Measurements from ENCODE around the gene SENP8.
"Not testable (repeated sequence)": the region's sequence is repeated elsewhere in the genome, so short reads cannot be mapped to it uniquely, and the experiment has no call there.

The SENP8 gene

DNA sequence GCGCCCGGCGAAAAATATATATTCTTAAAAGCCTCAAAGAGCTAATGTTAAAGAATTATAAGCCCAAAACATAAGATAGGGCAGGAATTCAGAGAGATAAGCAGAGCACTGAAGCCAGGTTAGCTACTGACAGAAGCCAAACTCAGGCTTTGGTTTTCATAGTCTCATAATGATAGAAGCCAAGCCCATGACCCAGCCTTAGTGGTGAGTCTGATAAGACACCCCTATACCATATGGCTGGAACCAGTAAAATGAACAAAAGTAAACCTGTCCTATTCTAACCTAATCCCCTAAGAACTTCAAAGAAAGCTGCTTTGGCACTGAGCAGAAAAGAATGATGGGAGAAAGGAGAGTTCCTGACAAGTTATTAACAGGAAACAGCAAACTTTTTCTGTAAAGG, 26.2 kb upstream of the SENP8 start:
- DNase-seq (ENCODE audit: extremely low read depth, insufficient read length) = no peak
- H3K36me3 ChIP-seq (ENCODE audit: control insufficient read depth, insufficient read depth, low read length) = peaks cover 1% of the 10 kb centered on the region; the same call in 1 of the 2 replicates
- TF ChIP-seq, protein P1, sequence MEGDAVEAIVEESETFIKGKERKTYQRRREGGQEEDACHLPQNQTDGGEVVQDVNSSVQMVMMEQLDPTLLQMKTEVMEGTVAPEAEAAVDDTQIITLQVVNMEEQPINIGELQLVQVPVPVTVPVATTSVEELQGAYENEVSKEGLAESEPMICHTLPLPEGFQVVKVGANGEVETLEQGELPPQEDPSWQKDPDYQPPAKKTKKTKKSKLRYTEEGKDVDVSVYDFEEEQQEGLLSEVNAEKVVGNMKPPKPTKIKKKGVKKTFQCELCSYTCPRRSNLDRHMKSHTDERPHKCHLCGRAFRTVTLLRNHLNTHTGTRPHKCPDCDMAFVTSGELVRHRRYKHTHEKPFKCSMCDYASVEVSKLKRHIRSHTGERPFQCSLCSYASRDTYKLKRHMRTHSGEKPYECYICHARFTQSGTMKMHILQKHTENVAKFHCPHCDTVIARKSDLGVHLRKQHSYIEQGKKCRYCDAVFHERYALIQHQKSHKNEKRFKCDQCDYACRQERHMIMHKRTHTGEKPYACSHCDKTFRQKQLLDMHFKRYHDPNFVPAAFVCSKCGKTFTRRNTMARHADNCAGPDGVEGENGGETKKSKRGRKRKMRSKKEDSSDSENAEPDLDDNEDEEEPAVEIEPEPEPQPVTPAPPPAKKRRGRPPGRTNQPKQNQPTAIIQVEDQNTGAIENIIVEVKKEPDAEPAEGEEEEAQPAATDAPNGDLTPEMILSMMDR (IDR thresholded peaks at IDR 0.05; ENCODE audit: insufficient read depth, low read length, poor library complexity, severe bottlenecking) = no peak
- no peaks in the 10 kb centered on the region for H3K27me3 ChIP-seq (replicated peaks; ENCODE audit: control insufficient read depth, insufficient read depth, low read length)
- no peak overlapping the region for H3K4me3 ChIP-seq (replicated peaks; ENCODE audit: low read depth, low read length)

DNA sequence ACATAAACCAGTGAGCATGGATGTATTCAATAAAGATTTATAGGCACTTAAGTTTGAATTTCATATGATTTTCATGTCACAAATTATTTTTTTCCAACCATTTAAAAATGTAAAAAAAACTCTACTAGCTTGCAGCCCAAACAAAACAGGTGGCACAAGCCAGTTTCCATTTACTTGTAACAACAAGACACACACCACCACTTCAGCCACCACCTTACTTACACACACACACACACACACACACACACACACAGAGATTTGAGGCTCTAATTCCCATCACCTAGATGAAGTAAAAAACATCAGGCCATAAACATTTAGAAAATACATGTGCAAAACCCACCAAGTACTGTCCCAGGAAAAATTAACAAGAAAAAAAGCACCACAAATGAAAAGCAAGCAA, 25.5 kb upstream of the SENP8 start:
- no peaks in the 10 kb centered on the region for H3K36me3 ChIP-seq (ENCODE audit: control insufficient read depth, insufficient read depth, low read length)
- H3K27me3 ChIP-seq (replicated peaks; ENCODE audit: control insufficient read depth, insufficient read depth, low read length) = no peaks in the 10 kb centered on the region
- TF ChIP-seq, protein P1 (IDR thresholded peaks at IDR 0.05; ENCODE audit: insufficient read depth, low read length, poor library complexity, severe bottlenecking) = no peak
- DNase-seq (ENCODE audit: extremely low read depth, insufficient read length) = no peak
- no peak overlapping the region for H3K4me3 ChIP-seq (replicated peaks; ENCODE audit: low read depth, low read length)

DNA sequence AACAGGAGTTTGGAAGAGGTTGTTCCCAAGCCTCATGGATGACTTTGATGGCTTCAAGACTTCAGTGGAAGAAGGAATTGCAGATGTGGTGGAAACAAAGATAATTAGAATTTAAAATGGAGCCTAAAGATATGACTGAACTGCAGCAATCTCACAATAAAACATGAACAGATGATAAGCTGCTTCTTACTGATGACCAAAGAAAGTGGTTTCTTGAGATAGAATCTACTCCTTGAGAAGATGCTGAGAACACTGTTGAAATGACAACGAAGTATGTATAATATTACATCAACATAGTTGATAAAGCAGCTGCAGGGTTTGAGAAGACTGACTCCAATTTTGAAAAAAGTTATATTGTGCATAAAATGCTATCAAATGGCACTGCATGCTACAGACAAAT, 21.4 kb upstream of the SENP8 start:
- H3K36me3 ChIP-seq (ENCODE audit: control insufficient read depth, insufficient read depth, low read length) = no peaks in the 10 kb centered on the region
- TF ChIP-seq, protein P1 (IDR thresholded peaks at IDR 0.05; ENCODE audit: insufficient read depth, low read length, poor library complexity, severe bottlenecking) = no peak
- H3K27me3 ChIP-seq (replicated peaks; ENCODE audit: control insufficient read depth, insufficient read depth, low read length) = no peaks in the 10 kb centered on the region
- no peak for DNase-seq (ENCODE audit: extremely low read depth, insufficient read length)
- H3K4me3 ChIP-seq (replicated peaks; ENCODE audit: low read depth, low read length) = no peak overlapping the region

DNA sequence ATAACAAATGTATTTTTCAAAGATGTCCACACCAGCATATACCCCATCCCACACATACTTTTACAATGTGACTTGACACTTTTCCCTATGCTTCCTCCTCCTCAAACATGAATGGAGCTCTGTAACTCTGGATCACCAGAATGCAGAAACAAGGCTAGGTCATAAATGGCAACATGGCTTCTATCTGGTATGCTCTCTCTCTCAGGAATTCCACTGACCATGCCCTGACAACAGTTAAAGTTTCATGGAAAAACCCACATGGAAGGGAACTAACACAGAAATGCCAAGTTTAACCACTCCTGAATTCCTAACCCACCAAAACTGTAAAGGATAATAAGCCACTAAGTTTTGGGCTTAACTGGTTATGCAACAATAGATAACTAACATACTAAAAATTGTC, 20.2 kb upstream of the SENP8 start:
- Histone ChIP-seq H3K27me3 (replicated peaks; ENCODE audit: control insufficient read depth, insufficient read depth, low read length) (no peaks in the 10 kb centered on the region), H3K4me3 (replicated peaks; ENCODE audit: low read depth, low read length) (no peak overlapping the region), H3K36me3 (ENCODE audit: control insufficient read depth, insufficient read depth, low read length) (no peaks in the 10 kb centered on the region)
- TF ChIP-seq, protein P1 (IDR thresholded peaks at IDR 0.05; ENCODE audit: insufficient read depth, low read length, poor library complexity, severe bottlenecking) = no peak
- DNase-seq (ENCODE audit: extremely low read depth, insufficient read length) = no peak

DNA sequence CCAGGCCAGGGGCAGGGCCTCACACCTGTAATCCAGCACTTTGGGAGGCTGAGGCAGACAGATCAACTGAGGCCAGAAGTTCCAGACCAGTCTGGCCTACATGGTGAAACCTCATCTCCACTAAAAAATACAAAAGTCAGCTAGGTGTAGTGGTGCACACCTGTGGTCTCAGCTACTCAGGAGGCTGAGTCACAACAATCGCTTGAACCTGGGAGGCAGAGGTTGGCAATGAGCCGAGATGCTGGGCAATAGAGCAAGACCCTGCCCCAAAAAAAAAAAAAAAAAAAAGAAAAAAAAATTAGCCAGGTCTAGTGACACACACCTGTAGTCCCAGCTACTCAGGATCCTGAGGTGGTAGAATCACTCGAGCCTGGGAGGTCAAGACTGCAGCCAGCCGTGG, 19.0 kb upstream of the SENP8 start:
- no peak for DNase-seq (ENCODE audit: extremely low read depth, insufficient read length)
- Histone ChIP-seq H3K27me3 (replicated peaks; ENCODE audit: control insufficient read depth, insufficient read depth, low read length) (no peaks in the 10 kb centered on the region), H3K36me3 (ENCODE audit: control insufficient read depth, insufficient read depth, low read length) (no peaks in the 10 kb centered on the region), H3K4me3 (replicated peaks; ENCODE audit: low read depth, low read length) (no peak overlapping the region)
- TF ChIP-seq, protein P1 (IDR thresholded peaks at IDR 0.05; ENCODE audit: insufficient read depth, low read length, poor library complexity, severe bottlenecking) = no peak

DNA sequence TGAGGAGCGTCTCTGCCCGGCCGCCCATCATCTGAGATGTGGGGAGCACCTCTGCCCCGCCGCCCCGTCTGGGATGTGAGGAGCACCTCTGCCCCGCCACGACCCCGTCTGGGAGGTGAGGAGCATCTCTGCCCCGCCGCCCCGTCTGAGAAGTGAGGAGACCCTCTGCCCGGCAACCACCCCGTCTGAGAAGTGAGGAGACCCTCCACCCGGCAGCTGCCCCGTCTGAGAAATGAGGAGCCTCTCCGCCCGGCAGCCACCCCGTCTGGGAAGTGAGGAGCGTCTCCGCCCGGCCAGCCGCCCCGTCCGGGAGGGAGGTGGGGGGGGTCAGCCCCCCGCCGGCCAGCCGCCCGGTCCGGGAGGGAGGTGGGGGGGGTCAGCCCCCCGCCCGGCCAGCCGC, 17.7 kb upstream of the SENP8 start:
- H3K27me3 ChIP-seq (replicated peaks; ENCODE audit: control insufficient read depth, insufficient read depth, low read length); DNase-seq (ENCODE audit: extremely low read depth, insufficient read length); H3K4me3 ChIP-seq (replicated peaks; ENCODE audit: low read depth, low read length); H3K36me3 ChIP-seq (ENCODE audit: control insufficient read depth, insufficient read depth, low read length): not testable (repeated sequence)

Measured in GM06990 (cell line).